ENCODE measurements around the gene DCTN2. TPM values are rescaled to one million over a fixed set of nuclear protein-coding genes. Genes with fewer than 3 reads are reported as not detected.

The DCTN2 gene
- polyA plus RNA-seq, 1 of the 3 experiments (the other 2 are of a cell fraction), result 122 TPM

DNA sequence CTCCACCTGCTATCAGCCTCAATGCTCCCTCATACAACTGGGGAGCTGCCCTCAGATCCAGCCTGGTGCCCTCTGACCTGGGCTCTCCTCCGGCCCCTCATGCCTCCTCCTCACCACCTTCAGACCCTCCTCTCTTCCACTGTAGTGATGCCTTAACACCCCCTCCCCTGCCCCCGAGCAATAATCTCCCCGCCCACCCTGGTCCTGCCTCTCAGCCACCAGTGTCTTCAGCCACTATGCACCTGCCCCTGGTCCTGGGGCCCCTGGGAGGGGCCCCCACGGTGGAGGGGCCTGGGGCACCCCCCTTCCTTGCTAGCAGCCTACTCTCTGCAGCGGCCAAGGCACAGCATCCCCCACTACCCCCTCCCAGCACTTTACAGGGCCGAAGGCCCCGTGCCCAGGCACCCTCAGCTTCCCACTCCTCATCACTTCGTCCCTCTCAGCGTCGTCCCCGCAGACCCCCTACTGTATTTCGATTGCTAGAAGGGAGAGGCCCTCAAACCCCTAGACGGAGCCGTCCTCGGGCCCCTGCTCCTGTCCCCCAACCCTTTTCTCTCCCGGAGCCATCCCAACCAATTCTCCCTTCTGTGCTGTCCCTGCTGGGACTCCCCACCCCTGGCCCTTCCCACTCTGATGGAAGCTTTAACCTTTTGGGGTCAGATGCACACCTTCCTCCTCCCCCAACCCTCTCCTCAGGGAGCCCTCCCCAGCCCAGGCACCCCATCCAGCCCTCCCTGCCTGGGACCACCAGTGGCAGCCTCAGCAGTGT, 21.2 kb downstream of the DCTN2 start:
- Histone ChIP-seq H3K9me2 (no peaks in the 10 kb centered on the region), H4K20me1 (ENCODE audit: insufficient read depth) (peaks cover 9% of the 10 kb centered on the region; the same call in 1 of the 2 replicates), H3K9me3 (no peaks in the 10 kb centered on the region), H3F3A (replicated peaks; ENCODE audit: insufficient read depth) (peaks cover 27% of the 10 kb centered on the region), H3K27me3 (ENCODE audit: insufficient read depth) (no peaks in the 10 kb centered on the region), H3K79me2 (ENCODE audit: insufficient read depth) (peaks cover 28% of the 10 kb centered on the region), H3K4me1 (ENCODE audit: control insufficient read depth in 1 of 2, insufficient read depth in 2 of 2, low read depth in 1 of 2, low read length in 1 of 2) (peaks cover 19 to 34% of the 10 kb centered on the region in 2 experiments), H3K36me3 (replicated peaks in 1 of 2; ENCODE audit: control insufficient read depth in 1 of 2, insufficient read depth in 2 of 2, low read length in 1 of 2) (peaks cover 24 to 64% of the 10 kb centered on the region in 2 experiments), H3K4me2 (peak overlapping the region; percentile 94; the same call in 1 of the 2 replicates), H2AFZ (ENCODE audit: low read depth) (no peak overlapping the region), H3K9ac (no peak overlapping the region), H3K27ac (ENCODE audit: low read depth in 2 of 2, low read length in 1 of 2) (no peak overlapping the region), H3K4me3 (ENCODE audit: low read depth in 2 of 2, low read length in 1 of 2) (no peak overlapping the region)
- 93% methylated on average over 15 of the region's 16 CpGs for WGBS (ENCODE audit: low lambda C conversion rate)
- no peak for TF ChIP-seq NRF1 (IDR thresholded peaks at IDR 0.05; ENCODE audit: low read depth, low read length)
- no peak for TF ChIP-seq RXRA (IDR thresholded peaks at IDR 0.05; ENCODE audit: borderline replicate concordance, low read depth)
- TF ChIP-seq, protein P1, sequence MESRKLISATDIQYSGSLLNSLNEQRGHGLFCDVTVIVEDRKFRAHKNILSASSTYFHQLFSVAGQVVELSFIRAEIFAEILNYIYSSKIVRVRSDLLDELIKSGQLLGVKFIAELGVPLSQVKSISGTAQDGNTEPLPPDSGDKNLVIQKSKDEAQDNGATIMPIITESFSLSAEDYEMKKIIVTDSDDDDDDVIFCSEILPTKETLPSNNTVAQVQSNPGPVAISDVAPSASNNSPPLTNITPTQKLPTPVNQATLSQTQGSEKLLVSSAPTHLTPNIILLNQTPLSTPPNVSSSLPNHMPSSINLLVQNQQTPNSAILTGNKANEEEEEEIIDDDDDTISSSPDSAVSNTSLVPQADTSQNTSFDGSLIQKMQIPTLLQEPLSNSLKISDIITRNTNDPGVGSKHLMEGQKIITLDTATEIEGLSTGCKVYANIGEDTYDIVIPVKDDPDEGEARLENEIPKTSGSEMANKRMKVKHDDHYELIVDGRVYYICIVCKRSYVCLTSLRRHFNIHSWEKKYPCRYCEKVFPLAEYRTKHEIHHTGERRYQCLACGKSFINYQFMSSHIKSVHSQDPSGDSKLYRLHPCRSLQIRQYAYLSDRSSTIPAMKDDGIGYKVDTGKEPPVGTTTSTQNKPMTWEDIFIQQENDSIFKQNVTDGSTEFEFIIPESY (IDR thresholded peaks at IDR 0.05; ENCODE audit: borderline replicate concordance, low read depth), result no peak
- TF ChIP-seq GATA2 (CRISPR knock-in tag; IDR thresholded peaks at IDR 0.05), result no peak
- TF ChIP-seq TEAD4 (IDR thresholded peaks at IDR 0.05; ENCODE audit: borderline replicate concordance, insufficient read depth), result no peak
- TF ChIP-seq, protein P2, sequence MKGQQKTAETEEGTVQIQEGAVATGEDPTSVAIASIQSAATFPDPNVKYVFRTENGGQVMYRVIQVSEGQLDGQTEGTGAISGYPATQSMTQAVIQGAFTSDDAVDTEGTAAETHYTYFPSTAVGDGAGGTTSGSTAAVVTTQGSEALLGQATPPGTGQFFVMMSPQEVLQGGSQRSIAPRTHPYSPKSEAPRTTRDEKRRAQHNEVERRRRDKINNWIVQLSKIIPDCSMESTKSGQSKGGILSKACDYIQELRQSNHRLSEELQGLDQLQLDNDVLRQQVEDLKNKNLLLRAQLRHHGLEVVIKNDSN (IDR thresholded peaks at IDR 0.05; ENCODE audit: borderline replicate concordance, low read depth), result no peak
- TF ChIP-seq, protein P3, sequence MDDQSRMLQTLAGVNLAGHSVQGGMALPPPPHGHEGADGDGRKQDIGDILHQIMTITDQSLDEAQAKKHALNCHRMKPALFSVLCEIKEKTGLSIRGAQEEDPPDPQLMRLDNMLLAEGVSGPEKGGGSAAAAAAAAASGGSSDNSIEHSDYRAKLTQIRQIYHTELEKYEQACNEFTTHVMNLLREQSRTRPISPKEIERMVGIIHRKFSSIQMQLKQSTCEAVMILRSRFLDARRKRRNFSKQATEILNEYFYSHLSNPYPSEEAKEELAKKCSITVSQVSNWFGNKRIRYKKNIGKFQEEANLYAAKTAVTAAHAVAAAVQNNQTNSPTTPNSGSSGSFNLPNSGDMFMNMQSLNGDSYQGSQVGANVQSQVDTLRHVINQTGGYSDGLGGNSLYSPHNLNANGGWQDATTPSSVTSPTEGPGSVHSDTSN (IDR thresholded peaks at IDR 0.05), result no peak
- CTCF ChIA-PET, result interaction anchor here (1.0 to 2.2 kb wide), 4 partner anchors 8 to 200 kb away, joined by 3 to 9 read pairs (median 5); no protein-coding TSS in a partner anchor
- POLR2A ChIA-PET, result interaction anchor here (1.1 to 1.3 kb wide), 2 partner anchors 10 to 13 kb away, joined by 3 read pairs; no protein-coding TSS in a partner anchor
- no peak for DNase-seq

DNA sequence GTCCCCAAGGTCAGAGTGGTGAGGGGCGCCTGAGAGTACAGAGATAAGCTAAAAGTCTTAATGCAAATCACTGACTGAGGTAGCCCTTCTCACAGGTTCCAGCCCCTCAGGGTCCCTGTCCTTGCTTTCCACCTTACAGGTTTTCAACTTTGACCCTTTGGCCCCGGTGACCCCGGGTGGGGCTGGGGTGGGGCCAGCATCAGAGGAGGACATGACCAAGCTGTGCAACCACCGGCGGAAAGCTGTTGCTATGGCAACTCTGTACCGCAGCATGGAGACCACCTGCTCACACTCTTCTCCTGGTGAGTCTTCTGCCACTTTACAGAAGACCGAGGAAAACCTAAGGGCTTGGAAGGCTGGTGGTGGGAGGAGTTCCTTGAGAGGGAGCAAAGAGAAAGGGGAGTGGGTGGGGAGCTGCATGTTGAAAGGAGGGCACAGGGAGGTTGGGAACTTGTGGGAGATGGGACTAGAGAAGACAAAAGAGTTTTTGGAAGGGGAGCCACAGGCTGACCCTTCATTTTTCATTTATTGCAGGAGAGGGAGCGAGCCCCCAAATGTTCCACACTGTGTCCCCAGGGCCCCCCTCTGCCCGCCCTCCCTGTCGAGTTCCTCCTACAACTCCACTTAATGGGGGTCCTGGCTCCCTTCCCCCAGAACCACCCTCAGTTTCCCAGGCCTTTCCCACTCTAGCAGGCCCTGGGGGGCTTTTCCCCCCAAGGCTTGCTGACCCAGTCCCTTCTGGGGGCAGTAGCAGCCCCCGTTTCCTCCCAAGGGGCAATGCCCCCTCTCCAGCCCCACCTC, 22.0 kb downstream of the DCTN2 start:
- TF ChIP-seq, protein P4, sequence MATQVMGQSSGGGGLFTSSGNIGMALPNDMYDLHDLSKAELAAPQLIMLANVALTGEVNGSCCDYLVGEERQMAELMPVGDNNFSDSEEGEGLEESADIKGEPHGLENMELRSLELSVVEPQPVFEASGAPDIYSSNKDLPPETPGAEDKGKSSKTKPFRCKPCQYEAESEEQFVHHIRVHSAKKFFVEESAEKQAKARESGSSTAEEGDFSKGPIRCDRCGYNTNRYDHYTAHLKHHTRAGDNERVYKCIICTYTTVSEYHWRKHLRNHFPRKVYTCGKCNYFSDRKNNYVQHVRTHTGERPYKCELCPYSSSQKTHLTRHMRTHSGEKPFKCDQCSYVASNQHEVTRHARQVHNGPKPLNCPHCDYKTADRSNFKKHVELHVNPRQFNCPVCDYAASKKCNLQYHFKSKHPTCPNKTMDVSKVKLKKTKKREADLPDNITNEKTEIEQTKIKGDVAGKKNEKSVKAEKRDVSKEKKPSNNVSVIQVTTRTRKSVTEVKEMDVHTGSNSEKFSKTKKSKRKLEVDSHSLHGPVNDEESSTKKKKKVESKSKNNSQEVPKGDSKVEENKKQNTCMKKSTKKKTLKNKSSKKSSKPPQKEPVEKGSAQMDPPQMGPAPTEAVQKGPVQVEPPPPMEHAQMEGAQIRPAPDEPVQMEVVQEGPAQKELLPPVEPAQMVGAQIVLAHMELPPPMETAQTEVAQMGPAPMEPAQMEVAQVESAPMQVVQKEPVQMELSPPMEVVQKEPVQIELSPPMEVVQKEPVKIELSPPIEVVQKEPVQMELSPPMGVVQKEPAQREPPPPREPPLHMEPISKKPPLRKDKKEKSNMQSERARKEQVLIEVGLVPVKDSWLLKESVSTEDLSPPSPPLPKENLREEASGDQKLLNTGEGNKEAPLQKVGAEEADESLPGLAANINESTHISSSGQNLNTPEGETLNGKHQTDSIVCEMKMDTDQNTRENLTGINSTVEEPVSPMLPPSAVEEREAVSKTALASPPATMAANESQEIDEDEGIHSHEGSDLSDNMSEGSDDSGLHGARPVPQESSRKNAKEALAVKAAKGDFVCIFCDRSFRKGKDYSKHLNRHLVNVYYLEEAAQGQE (IDR thresholded peaks at IDR 0.05; ENCODE audit: low read depth, low read length), result no peak
- TF ChIP-seq, protein P5, sequence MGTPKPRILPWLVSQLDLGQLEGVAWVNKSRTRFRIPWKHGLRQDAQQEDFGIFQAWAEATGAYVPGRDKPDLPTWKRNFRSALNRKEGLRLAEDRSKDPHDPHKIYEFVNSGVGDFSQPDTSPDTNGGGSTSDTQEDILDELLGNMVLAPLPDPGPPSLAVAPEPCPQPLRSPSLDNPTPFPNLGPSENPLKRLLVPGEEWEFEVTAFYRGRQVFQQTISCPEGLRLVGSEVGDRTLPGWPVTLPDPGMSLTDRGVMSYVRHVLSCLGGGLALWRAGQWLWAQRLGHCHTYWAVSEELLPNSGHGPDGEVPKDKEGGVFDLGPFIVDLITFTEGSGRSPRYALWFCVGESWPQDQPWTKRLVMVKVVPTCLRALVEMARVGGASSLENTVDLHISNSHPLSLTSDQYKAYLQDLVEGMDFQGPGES (IDR thresholded peaks at IDR 0.05; ENCODE audit: low read depth, low read length), result no peak
- no peak for TF ChIP-seq RXRA (IDR thresholded peaks at IDR 0.05; ENCODE audit: borderline replicate concordance, low read depth)
- no peak for TF ChIP-seq FOXJ3 (CRISPR knock-in tag; IDR thresholded peaks at IDR 0.05)
- TF ChIP-seq YY1 (IDR thresholded peaks at IDR 0.05; ENCODE audit: low read depth), result no peak
- no peak for TF ChIP-seq MEF2A (IDR thresholded peaks at IDR 0.05; ENCODE audit: borderline replicate concordance, low read depth)
- DNase-seq, result no peak
- H4K20me1 ChIP-seq (ENCODE audit: insufficient read depth), result peaks cover 9% of the 10 kb centered on the region; the same call in 1 of the 2 replicates
- no peaks in the 10 kb centered on the region for H3K9me2 ChIP-seq
- no peaks in the 10 kb centered on the region for H3K27me3 ChIP-seq (ENCODE audit: insufficient read depth)
- ChIA-PET POLR2A (interaction anchor here (0.7 to 1.8 kb wide), 2 partner anchors 7 to 11 kb away, joined by 3 to 8 read pairs; no protein-coding TSS in a partner anchor), CTCF (interaction anchor here (0.8 to 2.2 kb wide), 6 partner anchors 9 to 211 kb away, joined by 3 to 9 read pairs (median 6); partner anchors contain the start of gene B4GALNT1)
- H3K36me3 ChIP-seq (replicated peaks in 1 of 2; ENCODE audit: control insufficient read depth in 1 of 2, insufficient read depth in 2 of 2, low read length in 1 of 2), result peaks cover 19 to 56% of the 10 kb centered on the region in 2 experiments
- 55% methylated on average over 10 of the region's 11 CpGs for WGBS (ENCODE audit: low lambda C conversion rate)
- H3K9me3 ChIP-seq, result no peaks in the 10 kb centered on the region
- no peak overlapping the region for H2AFZ ChIP-seq (ENCODE audit: low read depth)
- H3K4me2 ChIP-seq, result peak overlapping the region; percentile 94; the same call in 1 of the 2 replicates
- peaks cover 31% of the 10 kb centered on the region for H3K79me2 ChIP-seq (ENCODE audit: insufficient read depth)
- no peak overlapping the region for H3K9ac ChIP-seq
- peak overlapping the region in 1 of 2 experiments; percentile 10; a peak in 1 of 4 replicates for H3K4me3 ChIP-seq (ENCODE audit: low read depth in 2 of 2, low read length in 1 of 2)
- H3F3A ChIP-seq (replicated peaks; ENCODE audit: insufficient read depth), result peaks cover 24% of the 10 kb centered on the region
- H3K27ac ChIP-seq (ENCODE audit: low read depth in 2 of 2, low read length in 1 of 2), result peak overlapping the region in 1 of 2 experiments; percentile 81; a peak in 1 of 4 replicates
- H3K4me1 ChIP-seq (ENCODE audit: control insufficient read depth in 1 of 2, insufficient read depth in 2 of 2, low read depth in 1 of 2, low read length in 1 of 2), result peaks cover 19 to 34% of the 10 kb centered on the region in 2 experiments
